ENCODE results near the gene TCAP.

The TCAP gene

GRCh38 chr17:39700148-39700987, 35.2 kb downstream of the TCAP start:
- FAIRE-seq (no peak), DNase-seq (ENCODE audit: insufficient read length, low spot score) (no peak)
- no peak for TF ChIP-seq CTCF (IDR thresholded peaks at IDR 0.05; ENCODE audit: insufficient read depth, missing control alignments)

DNA sequence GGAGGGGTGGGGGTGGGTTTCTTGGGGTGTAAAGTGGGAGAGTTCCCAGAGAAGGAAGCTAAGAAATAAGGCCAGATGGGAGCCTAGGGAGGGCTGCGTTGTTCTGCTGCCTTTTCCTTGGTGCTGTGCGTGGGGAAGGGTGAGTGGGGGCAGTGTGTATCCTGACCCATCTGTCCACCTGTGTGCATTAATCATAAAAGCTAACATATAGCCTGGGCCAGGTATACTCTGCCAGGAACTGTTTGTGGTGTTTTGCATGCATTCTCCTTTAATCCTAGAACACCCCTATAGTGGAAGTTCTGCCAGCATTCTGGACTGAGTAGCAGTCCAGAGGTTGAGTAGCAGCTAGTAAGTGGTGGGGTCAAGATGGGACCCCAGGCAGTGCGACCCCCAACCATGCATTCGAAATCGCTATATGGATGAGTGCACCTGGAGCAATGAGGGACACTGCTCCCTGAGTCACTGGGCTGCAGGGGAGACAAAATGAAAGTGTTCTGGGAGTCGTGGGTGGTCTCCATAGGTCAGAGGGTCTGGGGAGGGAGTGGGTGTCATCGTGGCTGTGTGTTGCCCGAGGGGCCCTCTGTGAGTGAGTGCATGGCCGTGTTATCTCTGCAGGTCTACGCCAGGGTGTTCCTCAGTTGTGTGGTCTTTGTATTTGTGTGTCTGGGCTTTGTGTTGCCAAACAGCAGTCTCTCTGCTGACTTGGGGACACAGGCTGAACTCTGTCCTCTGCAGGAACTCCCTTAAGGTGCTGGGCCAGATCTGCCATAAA, 36.0 kb downstream of the TCAP start:
- no peak for FAIRE-seq
- no peak for DNase-seq (ENCODE audit: insufficient read length, low spot score)
- TF ChIP-seq CTCF (IDR thresholded peaks at IDR 0.05; ENCODE audit: insufficient read depth, missing control alignments) = no peak

- DNase-seq (ENCODE audit: insufficient read length, low spot score) (no peak), FAIRE-seq (no peak)
- TF ChIP-seq CTCF (IDR thresholded peaks at IDR 0.05; ENCODE audit: insufficient read depth, missing control alignments) = no peak
Observed at GRCh38 chr17:39701784-39702422, 36.8 kb downstream of the TCAP start.

DNA sequence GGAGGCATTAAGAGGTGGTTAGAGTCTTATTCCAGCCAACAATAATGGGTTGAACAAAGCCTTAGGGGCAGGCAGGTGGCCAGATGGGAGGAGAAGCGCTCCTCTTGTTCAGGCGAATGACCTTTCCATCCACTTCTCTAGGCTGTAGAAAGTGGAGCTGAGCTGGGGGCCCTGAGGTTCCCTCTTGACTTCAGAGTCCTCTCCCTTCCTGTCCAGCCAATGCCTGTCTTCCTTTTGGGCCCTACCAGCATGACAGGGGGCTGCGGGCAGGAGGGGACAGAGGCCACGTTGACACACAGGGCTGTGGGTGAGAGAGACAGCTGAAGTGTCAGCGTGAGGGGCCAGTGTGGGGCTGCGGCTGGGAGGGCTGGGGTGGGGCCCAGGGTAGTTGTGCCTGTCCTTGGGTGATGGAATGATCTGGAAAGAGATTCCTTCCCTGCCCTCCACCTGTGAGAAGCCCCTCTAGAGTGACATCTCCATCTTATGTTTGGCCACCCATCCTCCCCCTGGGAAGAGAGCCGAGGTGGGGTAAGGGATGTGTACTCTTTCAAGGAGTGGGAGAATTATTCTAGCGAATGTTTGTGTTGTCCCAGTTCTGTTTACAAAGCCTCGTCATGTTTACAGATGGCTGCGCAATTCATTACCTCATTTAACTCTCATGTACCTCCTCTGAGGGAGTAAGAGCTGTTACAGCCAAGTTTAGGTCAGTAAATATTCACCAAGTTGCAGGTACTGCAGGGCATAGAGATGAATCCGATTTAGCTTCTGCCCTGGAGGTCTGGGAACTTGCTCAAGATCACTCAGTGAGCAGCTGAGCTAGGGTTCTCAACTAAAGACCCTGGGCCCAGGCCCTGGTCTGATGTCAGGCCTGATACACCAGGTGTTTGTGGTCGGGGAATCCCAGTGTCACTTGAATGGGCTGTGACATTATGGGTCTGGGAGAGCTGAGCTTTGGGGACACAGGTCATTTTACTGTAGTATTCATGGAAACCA, 38.0 kb downstream of the TCAP start:
- TF ChIP-seq CTCF (IDR thresholded peaks at IDR 0.05; ENCODE audit: insufficient read depth, missing control alignments) = no peak
- FAIRE-seq (no peak), DNase-seq (ENCODE audit: insufficient read length, low spot score) (no peak)

- no peak for DNase-seq (ENCODE audit: insufficient read length, low spot score)
- no peak for FAIRE-seq
- no peak for TF ChIP-seq CTCF (IDR thresholded peaks at IDR 0.05; ENCODE audit: insufficient read depth, missing control alignments)
Observed at GRCh38 chr17:39703913-39704312, 38.8 kb downstream of the TCAP start.

- FAIRE-seq (no peak), DNase-seq (ENCODE audit: insufficient read length, low spot score) (no peak)
- TF ChIP-seq CTCF (IDR thresholded peaks at IDR 0.05; ENCODE audit: insufficient read depth, missing control alignments) = no peak
Observed at GRCh38 chr17:39704821-39705551, 39.8 kb downstream of the TCAP start.
